WTC11 (cell line): Measurements from ENCODE around the gene FAS.

Experiments
- ESRRA ChIP-seq: sonication (generic); formaldehyde crosslinking; IDR thresholded peaks from 2 replicates; pipeline ENCODE4 v1.8.1; 2022; ENCODE audit warnings: mild to moderate bottlenecking, missing genetic modification reagents, borderline replicate concordance
- FOXP1 ChIP-seq: sonication (generic); formaldehyde crosslinking; IDR thresholded peaks from 2 replicates; pipeline ENCODE4 v1.8.0; 2022; ENCODE audit warnings: missing genetic modification reagents, mild to moderate bottlenecking, moderate library complexity, borderline replicate concordance
- GABPB1 ChIP-seq: sonication (generic); formaldehyde crosslinking; IDR thresholded peaks from 2 replicates; pipeline ENCODE4 v1.8.1; 2023; ENCODE audit warnings: mild to moderate bottlenecking, missing genetic modification reagents
- MAX ChIP-seq: sonication (generic); formaldehyde crosslinking; IDR thresholded peaks from 2 replicates; pipeline ENCODE4 v1.8.0; 2022; ENCODE audit warnings: mild to moderate bottlenecking, missing genetic modification reagents
- OVOL2 ChIP-seq: fragments of 250-450 bp; sonication (Bioruptor Pico); IDR thresholded peaks from 2 replicates; pipeline ENCODE4 v1.9.0; 2021; ENCODE audit warnings: mild to moderate bottlenecking, borderline replicate concordance
- SP1 ChIP-seq: sonication (generic); formaldehyde crosslinking; conservative IDR thresholded peaks from 2 replicates; pipeline ENCODE4 v1.8.1; 2022; ENCODE audit warnings: missing genetic modification reagents
- TEAD4 ChIP-seq: sonication (generic); formaldehyde crosslinking; IDR thresholded peaks from 2 replicates; pipeline ENCODE4 v1.8.0; 2022; ENCODE audit warnings: mild to moderate bottlenecking, missing genetic modification reagents
- ZNF138 ChIP-seq: sonication (generic); formaldehyde crosslinking; conservative IDR thresholded peaks from 2 replicates; pipeline ENCODE4 v1.8.1; 2022; ENCODE audit warnings: mild to moderate bottlenecking, moderate library complexity, missing genetic modification reagents
- TF ChIP-seq, protein P1 (sequence below): fragments of 200-600 bp; IDR thresholded peaks from 2 replicates; pipeline ENCODE4 v1.8.0; 2022; ENCODE audit warnings: antibody characterized with exemption
- TF ChIP-seq, protein P2 (sequence below): sonication (generic); formaldehyde crosslinking; IDR thresholded peaks from 2 replicates; pipeline ENCODE4 v1.8.1; 2023; ENCODE audit warnings: mild to moderate bottlenecking, missing genetic modification reagents, moderate library complexity
- TF ChIP-seq, protein P3 (sequence below): sonication (generic); formaldehyde crosslinking; IDR thresholded peaks from 2 replicates; pipeline ENCODE4 v1.8.1; 2022; ENCODE audit warnings: low read depth, mild to moderate bottlenecking, moderate library complexity, missing genetic modification reagents, borderline replicate concordance
- TF ChIP-seq, protein P4 (sequence below): sonication (generic); formaldehyde crosslinking; IDR thresholded peaks from 2 replicates; pipeline ENCODE4 v1.8.1; 2023; ENCODE audit warnings: mild to moderate bottlenecking, moderate library complexity, missing genetic modification reagents
- TF ChIP-seq, protein P5 (sequence below): sonication (generic); formaldehyde crosslinking; IDR thresholded peaks from 2 replicates; pipeline ENCODE4 v1.8.1; 2022; ENCODE audit warnings: missing genetic modification reagents, borderline replicate concordance

DNA sequence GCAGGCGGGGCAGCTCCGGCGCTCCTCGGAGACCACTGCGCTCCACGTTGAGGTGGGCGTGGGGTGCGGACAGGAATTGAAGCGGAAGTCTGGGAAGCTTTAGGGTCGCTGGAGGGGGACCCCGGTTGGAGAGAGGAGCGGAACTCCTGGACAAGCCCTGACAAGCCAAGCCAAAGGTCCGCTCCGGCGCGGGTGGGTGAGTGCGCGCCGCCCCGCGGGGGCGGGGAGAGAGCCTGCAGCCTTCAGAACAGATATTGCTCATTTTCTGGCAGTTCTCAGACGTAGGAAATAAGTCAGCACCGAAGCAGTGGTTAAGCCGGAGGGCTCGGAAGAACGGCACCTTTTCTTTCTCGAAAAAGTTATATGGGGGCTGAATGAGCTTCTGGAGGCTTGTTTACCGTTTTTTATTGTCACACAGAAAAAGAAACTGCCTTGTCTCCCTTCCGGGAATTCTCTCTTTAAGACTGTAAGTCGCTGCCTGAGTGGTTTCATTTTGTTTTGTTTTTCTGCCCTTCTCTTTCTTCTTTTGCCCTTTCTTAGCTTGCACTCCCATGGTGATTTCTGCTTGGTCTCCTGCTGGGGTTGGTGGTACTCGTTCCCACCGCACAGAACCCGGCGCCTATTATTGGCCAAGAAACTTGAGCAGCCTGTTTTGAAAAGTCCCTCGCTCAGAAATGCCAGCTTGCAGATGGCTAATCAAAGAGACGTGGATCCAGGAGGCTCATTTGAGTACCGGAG, 732 bp downstream of the FAS start:
- TF ChIP-seq, protein P1, sequence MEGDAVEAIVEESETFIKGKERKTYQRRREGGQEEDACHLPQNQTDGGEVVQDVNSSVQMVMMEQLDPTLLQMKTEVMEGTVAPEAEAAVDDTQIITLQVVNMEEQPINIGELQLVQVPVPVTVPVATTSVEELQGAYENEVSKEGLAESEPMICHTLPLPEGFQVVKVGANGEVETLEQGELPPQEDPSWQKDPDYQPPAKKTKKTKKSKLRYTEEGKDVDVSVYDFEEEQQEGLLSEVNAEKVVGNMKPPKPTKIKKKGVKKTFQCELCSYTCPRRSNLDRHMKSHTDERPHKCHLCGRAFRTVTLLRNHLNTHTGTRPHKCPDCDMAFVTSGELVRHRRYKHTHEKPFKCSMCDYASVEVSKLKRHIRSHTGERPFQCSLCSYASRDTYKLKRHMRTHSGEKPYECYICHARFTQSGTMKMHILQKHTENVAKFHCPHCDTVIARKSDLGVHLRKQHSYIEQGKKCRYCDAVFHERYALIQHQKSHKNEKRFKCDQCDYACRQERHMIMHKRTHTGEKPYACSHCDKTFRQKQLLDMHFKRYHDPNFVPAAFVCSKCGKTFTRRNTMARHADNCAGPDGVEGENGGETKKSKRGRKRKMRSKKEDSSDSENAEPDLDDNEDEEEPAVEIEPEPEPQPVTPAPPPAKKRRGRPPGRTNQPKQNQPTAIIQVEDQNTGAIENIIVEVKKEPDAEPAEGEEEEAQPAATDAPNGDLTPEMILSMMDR, result no peak
- no peak for TF ChIP-seq ESRRA (CRISPR knock-in tag)
- TF ChIP-seq, protein P2, sequence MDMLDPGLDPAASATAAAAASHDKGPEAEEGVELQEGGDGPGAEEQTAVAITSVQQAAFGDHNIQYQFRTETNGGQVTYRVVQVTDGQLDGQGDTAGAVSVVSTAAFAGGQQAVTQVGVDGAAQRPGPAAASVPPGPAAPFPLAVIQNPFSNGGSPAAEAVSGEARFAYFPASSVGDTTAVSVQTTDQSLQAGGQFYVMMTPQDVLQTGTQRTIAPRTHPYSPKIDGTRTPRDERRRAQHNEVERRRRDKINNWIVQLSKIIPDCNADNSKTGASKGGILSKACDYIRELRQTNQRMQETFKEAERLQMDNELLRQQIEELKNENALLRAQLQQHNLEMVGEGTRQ (CRISPR knock-in tag), result no peak
- no peak for TF ChIP-seq ZNF138 (CRISPR knock-in tag)
- TF ChIP-seq, protein P3, sequence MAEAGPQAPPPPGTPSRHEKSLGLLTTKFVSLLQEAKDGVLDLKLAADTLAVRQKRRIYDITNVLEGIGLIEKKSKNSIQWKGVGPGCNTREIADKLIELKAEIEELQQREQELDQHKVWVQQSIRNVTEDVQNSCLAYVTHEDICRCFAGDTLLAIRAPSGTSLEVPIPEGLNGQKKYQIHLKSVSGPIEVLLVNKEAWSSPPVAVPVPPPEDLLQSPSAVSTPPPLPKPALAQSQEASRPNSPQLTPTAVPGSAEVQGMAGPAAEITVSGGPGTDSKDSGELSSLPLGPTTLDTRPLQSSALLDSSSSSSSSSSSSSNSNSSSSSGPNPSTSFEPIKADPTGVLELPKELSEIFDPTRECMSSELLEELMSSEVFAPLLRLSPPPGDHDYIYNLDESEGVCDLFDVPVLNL (CRISPR knock-in tag), result no peak
- TF ChIP-seq FOXP1 (CRISPR knock-in tag), result no peak
- no peak for TF ChIP-seq GABPB1
- TF ChIP-seq MAX, result no peak; the same call in 1 of the 2 replicates
- no peak for TF ChIP-seq OVOL2 (CRISPR knock-in tag)
- no peak for TF ChIP-seq TEAD4 (CRISPR knock-in tag)
- TF ChIP-seq, protein P4, sequence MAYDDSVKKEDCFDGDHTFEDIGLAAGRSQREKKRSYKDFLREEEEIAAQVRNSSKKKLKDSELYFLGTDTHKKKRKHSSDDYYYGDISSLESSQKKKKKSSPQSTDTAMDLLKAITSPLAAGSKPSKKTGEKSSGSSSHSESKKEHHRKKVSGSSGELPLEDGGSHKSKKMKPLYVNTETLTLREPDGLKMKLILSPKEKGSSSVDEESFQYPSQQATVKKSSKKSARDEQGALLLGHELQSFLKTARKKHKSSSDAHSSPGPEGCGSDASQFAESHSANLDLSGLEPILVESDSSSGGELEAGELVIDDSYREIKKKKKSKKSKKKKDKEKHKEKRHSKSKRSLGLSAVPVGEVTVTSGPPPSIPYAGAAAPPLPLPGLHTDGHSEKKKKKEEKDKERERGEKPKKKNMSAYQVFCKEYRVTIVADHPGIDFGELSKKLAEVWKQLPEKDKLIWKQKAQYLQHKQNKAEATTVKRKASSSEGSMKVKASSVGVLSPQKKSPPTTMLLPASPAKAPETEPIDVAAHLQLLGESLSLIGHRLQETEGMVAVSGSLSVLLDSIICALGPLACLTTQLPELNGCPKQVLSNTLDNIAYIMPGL (CRISPR knock-in tag), result no peak
- TF ChIP-seq, protein P5, sequence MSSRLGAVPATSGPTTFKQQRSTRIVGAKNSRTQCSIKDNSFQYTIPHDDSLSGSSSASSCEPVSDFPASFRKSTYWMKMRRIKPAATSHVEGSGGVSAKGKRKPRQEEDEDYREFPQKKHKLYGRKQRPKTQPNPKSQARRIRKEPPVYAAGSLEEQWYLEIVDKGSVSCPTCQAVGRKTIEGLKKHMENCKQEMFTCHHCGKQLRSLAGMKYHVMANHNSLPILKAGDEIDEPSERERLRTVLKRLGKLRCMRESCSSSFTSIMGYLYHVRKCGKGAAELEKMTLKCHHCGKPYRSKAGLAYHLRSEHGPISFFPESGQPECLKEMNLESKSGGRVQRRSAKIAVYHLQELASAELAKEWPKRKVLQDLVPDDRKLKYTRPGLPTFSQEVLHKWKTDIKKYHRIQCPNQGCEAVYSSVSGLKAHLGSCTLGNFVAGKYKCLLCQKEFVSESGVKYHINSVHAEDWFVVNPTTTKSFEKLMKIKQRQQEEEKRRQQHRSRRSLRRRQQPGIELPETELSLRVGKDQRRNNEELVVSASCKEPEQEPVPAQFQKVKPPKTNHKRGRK (CRISPR knock-in tag), result no peak
- no peak for TF ChIP-seq SP1 (CRISPR knock-in tag)
